Brain microvascular endothelial cell (primary cell): ENCODE results near the gene FMO5.
A peak's percentile ranks its signal among the peaks of the same experiment; 100 is the strongest.

Source experiments
- DNase-seq: peaks from one replicate; pipeline ENCODE4 v3.0.0-alpha.2; 2020
- H3K27ac ChIP-seq: fragments of 250-450 bp; sonication (Bioruptor Pico); 2 replicates; pipeline ENCODE4 v1.5.1; 2020; ENCODE audit warnings: mild to moderate bottlenecking, moderate library complexity
- H3K27me3 ChIP-seq: fragments of 250-450 bp; sonication (Bioruptor Pico); replicated peaks from 2 replicates; pipeline ENCODE4 v1.5.1; 2020; ENCODE audit warnings: mild to moderate bottlenecking
- H3K36me3 ChIP-seq: fragments of 250-450 bp; sonication (Bioruptor Pico); replicated peaks from 2 replicates; pipeline ENCODE4 v1.5.1; 2020; ENCODE audit warnings: mild to moderate bottlenecking
- H3K4me3 ChIP-seq: 2 replicates; pipeline ENCODE4 v1.5.1; 2011; ENCODE audit warnings: low read depth, mild to moderate bottlenecking, control low read depth, low read length, moderate library complexity
- CTCF ChIP-seq: IDR thresholded peaks from 2 replicates; pipeline ENCODE4 v1.5.1; 2011; ENCODE audit warnings: low read depth, mild to moderate bottlenecking, moderate library complexity, low read length, control low read depth, inconsistent platforms; ENCODE audit errors: missing control alignments
- in situ Hi-C: cut with HindIII; loops from 2 replicates; pipeline ENCODE4 v1.10.0; 2017; ENCODE audit warnings: low sequenced_read_pairs, low pct_ligation_motif_present

FMO5 gene

GRCh38 chr1:147246910-147247655, 21.9 kb upstream of the FMO5 start:
- in situ Hi-C loops: no loop called here
- no peak overlapping the region for H3K4me3 ChIP-seq

GRCh38 chr1:147246044-147246690, 21.0 kb upstream of the FMO5 start:
- in situ Hi-C loops: no loop called here
- no peak overlapping the region for H3K4me3 ChIP-seq
- H3K27ac ChIP-seq: no peak overlapping the region

More at GRCh38 chr1:147246910-147247655, 21.9 kb upstream of the FMO5 start:
- no peak for DNase-seq
- no peak for TF ChIP-seq CTCF
- no peaks in the 10 kb centered on the region for H3K36me3 ChIP-seq
- no peaks in the 10 kb centered on the region for H3K27me3 ChIP-seq
- H3K27ac ChIP-seq: no peak overlapping the region

GRCh38 chr1:147245586-147246021, 20.5 kb upstream of the FMO5 start:
- no peak overlapping the region for H3K4me3 ChIP-seq
- no peaks in the 10 kb centered on the region for H3K27me3 ChIP-seq
- TF ChIP-seq CTCF: no peak
- no peaks in the 10 kb centered on the region for H3K36me3 ChIP-seq
- DNase-seq: no peak
- H3K27ac ChIP-seq: no peak overlapping the region
- in situ Hi-C loops: no loop called here

More at GRCh38 chr1:147246044-147246690, 21.0 kb upstream of the FMO5 start:
- no peak for TF ChIP-seq CTCF
- H3K36me3 ChIP-seq: no peaks in the 10 kb centered on the region
- H3K27me3 ChIP-seq: no peaks in the 10 kb centered on the region
- no peak for DNase-seq

DNA sequence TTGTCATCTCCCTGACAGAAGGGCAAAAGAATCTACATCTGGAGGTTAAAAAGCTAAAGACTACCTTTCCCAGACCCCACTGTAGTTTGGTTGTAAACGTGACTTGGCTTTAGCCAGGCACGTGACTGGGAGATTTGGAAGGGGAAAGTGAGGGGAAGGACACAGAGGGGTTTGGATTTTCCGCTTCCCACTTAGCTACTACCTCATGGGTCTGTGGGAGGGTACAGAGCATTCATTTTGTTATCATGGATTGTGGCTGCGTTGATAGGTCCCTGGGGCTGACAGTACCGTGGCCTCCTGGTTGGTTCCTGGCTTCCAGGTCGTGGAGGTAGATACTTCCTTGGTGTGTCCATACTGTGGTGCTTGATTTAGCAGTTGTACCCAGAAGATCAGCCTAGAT, 20.0 kb upstream of the FMO5 start:
- Histone ChIP-seq H3K27ac (no peak overlapping the region), H3K36me3 (no peaks in the 10 kb centered on the region), H3K4me3 (no peak overlapping the region), H3K27me3 (no peaks in the 10 kb centered on the region)
- no peak for TF ChIP-seq CTCF
- in situ Hi-C loops: no loop called here
- DNase-seq: no peak

GRCh38 chr1:147243841-147244240, 18.7 kb upstream of the FMO5 start:
- Histone ChIP-seq H3K27ac (peak overlapping the region; percentile 80), H3K27me3 (no peaks in the 10 kb centered on the region), H3K36me3 (no peaks in the 10 kb centered on the region), H3K4me3 (peak overlapping the region; percentile 89)
- TF ChIP-seq CTCF: no peak
- in situ Hi-C loops: no loop called here
- no peak for DNase-seq
